Epithelial cell of proximal tubule (primary cell): ENCODE results near the gene HEMK1. TPM values are rescaled to one million over a fixed set of nuclear protein-coding genes. Genes with fewer than 3 reads are reported as not detected.

ENCODE experiments used
- DNase-seq: peaks from one replicate; pipeline ENCODE4 v3.0.0-alpha.2; 2011; ENCODE audit warnings: low read depth
- H3K4me3 ChIP-seq: 2 replicates; pipeline ENCODE4 v1.5.1; 2011; ENCODE audit warnings: low read depth, mild to moderate bottlenecking, low read length
- CTCF ChIP-seq: conservative IDR thresholded peaks from 2 replicates; pipeline ENCODE4 v1.5.1; 2012; ENCODE audit warnings: low read depth, mild to moderate bottlenecking, low read length
- total RNA-seq: library from RNA; depleted of rRNA; stranded (reverse); fragments of >200 nt; gene quantifications from 2 replicates; pipeline ENCODE4 v1.2.3, GENCODE V29; 2015

Gene HEMK1
- total RNA-seq, 1 donor from 2014 or later, result 13.7 TPM

- TF ChIP-seq CTCF, result no peak
- no peak for DNase-seq
Observed at GRCh38 chr3:50549226-50549625, 20.1 kb upstream of the HEMK1 start.

GRCh38 chr3:50550079-50550736 is 19.1 kb upstream of the HEMK1 start:
- no peak for DNase-seq
- peak; percentile 74 for TF ChIP-seq CTCF
- H3K4me3 ChIP-seq, result no peak overlapping the region

More at GRCh38 chr3:50549226-50549625, 20.1 kb upstream of the HEMK1 start:
- H3K4me3 ChIP-seq, result no peak overlapping the region

GRCh38 chr3:50551054-50551659 is 18.2 kb upstream of the HEMK1 start:
- DNase-seq, result no peak
- no peak for TF ChIP-seq CTCF
- H3K4me3 ChIP-seq, result no peak overlapping the region

GRCh38 chr3:50551681-50552435 is 17.5 kb upstream of the HEMK1 start:
- no peak overlapping the region for H3K4me3 ChIP-seq
- DNase-seq, result no peak
- peak; percentile 23 for TF ChIP-seq CTCF

GRCh38 chr3:50552598-50552997 is 16.7 kb upstream of the HEMK1 start:
- no peak overlapping the region for H3K4me3 ChIP-seq
- no peak for DNase-seq
- no peak for TF ChIP-seq CTCF

- TF ChIP-seq CTCF, result no peak
- no peak for DNase-seq
- no peak overlapping the region for H3K4me3 ChIP-seq
Observed at GRCh38 chr3:50554553-50554952, 14.8 kb upstream of the HEMK1 start.
